GM12878 (cell line): ENCODE data around the gene PRORP. TPM values are rescaled to one million over a fixed set of nuclear protein-coding genes. Genes with fewer than 3 reads are reported as not detected.

Experiments
- ATAC-seq: fragments of 200-7000 bp; cut with Tn5 transposase; 3 replicates; pipeline ENCODE4 v1.9.1; 2020; ENCODE audit warnings: mild to moderate bottlenecking, moderate library complexity
- BruUV-seq: library from RNA; stranded (reverse); fragments of 400-500 nt; replicated peaks from 2 replicates; lab custom pipeline; 2021; lab: Mats Ljungman, UMichigan
- CTCF ChIA-PET: fragments of 300-600 bp; sonication (Branson Sonifier 250); formaldehyde crosslinking; extraction: SDS; loops from one replicate; lab custom pipeline; 2021; ENCODE audit warnings: inconsistent platforms; lab: Yijun Ruan, JAX
- POLR2A ChIA-PET: fragments of 350-600 bp; formaldehyde crosslinking; extraction: SDS; loops from one replicate; lab custom pipeline; 2021; ENCODE audit warnings: inconsistent platforms; lab: Charles Lee
- RAD21 ChIA-PET: fragments of 300-600 bp; sonication (Branson Sonifier 250); formaldehyde crosslinking; loops from one replicate; lab custom pipeline; 2023; ENCODE audit warnings: antibody characterized with exemption; ENCODE audit not compliant: unreplicated experiment; lab: Charles Lee
- SMC1A ChIA-PET: fragments of 300-600 bp; sonication (Branson Sonifier 250); formaldehyde crosslinking; loops from one replicate; lab custom pipeline; 2023; ENCODE audit not compliant: unreplicated experiment, uncharacterized antibody; lab: Charles Lee
- DNase-seq: peaks from one replicate; pipeline ENCODE4 v3.0.0-alpha.2; 2011; ENCODE audit warnings: low read depth, low spot score
- FAIRE-seq: peaks from 3 replicates; lab custom pipeline; 2011; peaks lifted over from hg19 to GRCh38; lab: Jason Lieb, UNC
- H2AFZ ChIP-seq: 2 replicates; pipeline ENCODE4 v1.6.0; 2011; ENCODE audit warnings: low read depth, low read length, control low read depth; ENCODE audit not compliant: control insufficient read depth
- H3K27ac ChIP-seq: 2 replicates; pipeline ENCODE4 v1.5.1; 2011; ENCODE audit warnings: control low read depth; ENCODE audit not compliant: control insufficient read depth, insufficient read depth
- H3K27me3 ChIP-seq, 2 experiments: replicated peaks in 1 of 2; 2 replicates each; pipeline versions ENCODE4 v1.6.0 to v1.6.1; 2011; ENCODE audit warnings: low read length in 1 of 2; ENCODE audit not compliant: control insufficient read depth in 2 of 2, insufficient read depth in 2 of 2
- H3K36me3 ChIP-seq, 2 experiments: 2 replicates each; pipeline ENCODE4 v1.5.1; 2011; ENCODE audit warnings: low read length in 1 of 2; ENCODE audit not compliant: control insufficient read depth in 2 of 2, insufficient read depth in 2 of 2
- H3K4me1 ChIP-seq: 2 replicates; pipeline ENCODE4 v1.6.1; 2011; ENCODE audit warnings: mild to moderate bottlenecking, low read length, moderate library complexity, mixed read lengths; ENCODE audit not compliant: control insufficient read depth, insufficient read depth
- H3K4me2 ChIP-seq: 2 replicates; pipeline ENCODE4 v1.6.0; 2011; ENCODE audit warnings: control low read depth; ENCODE audit not compliant: control insufficient read depth, insufficient read depth
- H3K4me3 ChIP-seq: fragments of 200-600 bp; sonication (generic); 2 replicates; pipeline ENCODE4 v1.5.1; 2016
- H3K79me2 ChIP-seq: 2 replicates; pipeline ENCODE4 v1.6.0; 2011; ENCODE audit warnings: low read length; ENCODE audit not compliant: control insufficient read depth, insufficient read depth
- H3K9ac ChIP-seq: 2 replicates; pipeline ENCODE4 v1.8.0; 2011; ENCODE audit warnings: low read length, control low read depth, mixed read lengths; ENCODE audit not compliant: control insufficient read depth, insufficient read depth
- H3K9me3 ChIP-seq: replicated peaks from 3 replicates; pipeline ENCODE4 v1.5.1; 2011; ENCODE audit warnings: mild to moderate bottlenecking, low read length; ENCODE audit not compliant: control insufficient read depth, insufficient read depth
- H4K20me1 ChIP-seq: 2 replicates; pipeline ENCODE4 v1.6.0; 2011; ENCODE audit not compliant: control insufficient read depth, insufficient read depth
- FOXK2 ChIP-seq: fragments of 450-650 bp; IDR thresholded peaks from 2 replicates; pipeline ENCODE4 v1.6.1; 2017; ENCODE audit warnings: mild to moderate bottlenecking, moderate library complexity
- IRF4 ChIP-seq: IDR thresholded peaks from 2 replicates; pipeline ENCODE4 v1.6.1; 2011; ENCODE audit warnings: low read depth, low read length
- ZNF207 ChIP-seq: fragments of 450-650 bp; IDR thresholded peaks from 2 replicates; pipeline ENCODE4 v1.6.1; 2014; ENCODE audit warnings: antibody characterized with exemption, mild to moderate bottlenecking, borderline replicate concordance
- WGBS: methylation state at CpG from one replicate; pipeline ENCODE4 v1.1.6; 2016; ENCODE audit warnings: low lambda C conversion rate; ENCODE audit not compliant: insufficient replicate concordance, insufficient coverage; ENCODE audit errors: missing lambda C conversion rate; 5-methylcytosine and 5-hydroxymethylcytosine counted together
- in situ Hi-C: fragments of 300-500 bp; cut with MboI; formaldehyde crosslinking; loops from 9 replicates; pipeline ENCODE4 v1.14.3; 2018; ENCODE audit warnings: mixed read lengths
- intact Hi-C: fragments of 100-400 bp; cut with micrococcal nuclease; formaldehyde crosslinking; loops from one replicate; pipeline ENCODE4 v1.14.2; 2022; ENCODE audit not compliant: unreplicated experiment
- polyA plus RNA-seq, 11 experiments: library from polyadenylated mRNA; depleted of rRNA in 4 of 11; unstranded in 6 of 11; stranded (reverse) in 5 of 11; fragments of >200 nt; fragmentation: Nextera tagmentation in 4 of 11; fragmentation: Illumina TruSeq in 1 of 11; extraction: Ambion mirVana in 4 of 11; extraction: Trizol in 1 of 11; gene quantifications; 1 replicate in 1 of 11; 2 replicates in 10 of 11; pipeline versions ENCODE4 v1.2.1 to v1.2.3, GENCODE V29; 2011 to 2016; ENCODE audit warnings: inconsistent platforms in 2 of 11, missing spikeins in 2 of 11, low read depth in 1 of 11
- total RNA-seq, 4 experiments: library from RNA; depleted of rRNA in 3 of 4; stranded (reverse); fragments of >200 nt in 3 of 4; fragmentation: Illumina TruSeq in 1 of 4; extraction: Trizol in 1 of 4; gene quantifications; 2 replicates each; pipeline versions ENCODE4 v1.2.1 to v1.2.3, GENCODE V29; 2013 to 2021
- TF ChIP-seq, protein P1 (sequence below): fragments of 450-650 bp; IDR thresholded peaks from 2 replicates; pipeline ENCODE4 v1.6.1; 2018; ENCODE audit warnings: borderline replicate concordance, mild to moderate bottlenecking; ENCODE audit not compliant: partially characterized antibody
- TF ChIP-seq, protein P2 (sequence below): IDR thresholded peaks from 2 replicates; pipeline ENCODE4 v1.6.1; 2011; ENCODE audit warnings: borderline replicate concordance, low read depth, mild to moderate bottlenecking, moderate library complexity, mixed read lengths, low read length; ENCODE audit not compliant: insufficient read depth; ENCODE audit errors: extremely low read length
- TF ChIP-seq, protein P3 (sequence below): fragments of 450-650 bp; IDR thresholded peaks from 2 replicates; pipeline ENCODE4 v1.6.1; 2016; ENCODE audit warnings: mild to moderate bottlenecking, moderate library complexity, borderline replicate concordance

The PRORP gene
- total and polyA plus RNA-seq, 10 of the 15 experiments (the other 5 are each of a cell fraction or from before 2014, with no cell fraction given), result 38.8 to 61.3 (median 46.7) TPM

DNA sequence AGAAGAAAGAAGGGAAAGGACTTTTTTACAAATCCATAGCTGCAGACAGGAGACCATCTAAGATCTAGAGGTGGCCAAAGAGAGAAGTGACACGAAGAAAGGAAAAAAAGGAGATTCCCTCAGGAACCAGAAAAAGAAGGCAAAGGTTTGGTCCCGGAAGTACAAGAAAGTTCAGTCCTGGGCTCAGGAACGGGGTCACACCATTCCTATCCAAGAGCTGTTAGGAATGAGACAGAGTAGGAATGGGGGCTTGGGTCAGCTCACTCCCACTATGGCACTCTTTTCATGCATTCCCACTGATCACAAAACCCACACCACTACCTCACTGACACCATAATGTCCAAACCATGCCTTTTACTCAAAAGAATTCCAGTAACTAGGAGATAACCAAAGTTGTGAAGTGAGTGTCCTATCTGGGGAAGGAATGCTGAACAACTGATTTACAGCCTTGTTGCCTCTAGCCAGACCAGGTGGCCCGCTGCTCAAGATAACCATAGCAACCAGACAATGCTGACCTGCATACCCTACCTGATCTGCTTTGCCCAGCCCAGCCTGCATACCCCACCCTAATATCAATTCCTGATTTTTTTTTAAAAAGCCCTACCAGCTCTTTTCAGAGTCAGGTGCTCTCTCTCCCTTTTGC is 8.9 kb upstream of the PRORP start:
- Histone ChIP-seq H3K4me1 (no peaks in the 10 kb centered on the region), H3K79me2 (no peaks in the 10 kb centered on the region; the same call in 1 of the 2 replicates), H3K27me3 (no peaks in the 10 kb centered on the region), H3K9me3 (no peaks in the 10 kb centered on the region; the same call in 2 of the 3 replicates), H2AFZ (no peak overlapping the region)
- DNase-seq, result no peak
- RAD21 ChIA-PET, result no interaction called here
- TF ChIP-seq ZNF207, result no peak
- TF ChIP-seq, protein P1, sequence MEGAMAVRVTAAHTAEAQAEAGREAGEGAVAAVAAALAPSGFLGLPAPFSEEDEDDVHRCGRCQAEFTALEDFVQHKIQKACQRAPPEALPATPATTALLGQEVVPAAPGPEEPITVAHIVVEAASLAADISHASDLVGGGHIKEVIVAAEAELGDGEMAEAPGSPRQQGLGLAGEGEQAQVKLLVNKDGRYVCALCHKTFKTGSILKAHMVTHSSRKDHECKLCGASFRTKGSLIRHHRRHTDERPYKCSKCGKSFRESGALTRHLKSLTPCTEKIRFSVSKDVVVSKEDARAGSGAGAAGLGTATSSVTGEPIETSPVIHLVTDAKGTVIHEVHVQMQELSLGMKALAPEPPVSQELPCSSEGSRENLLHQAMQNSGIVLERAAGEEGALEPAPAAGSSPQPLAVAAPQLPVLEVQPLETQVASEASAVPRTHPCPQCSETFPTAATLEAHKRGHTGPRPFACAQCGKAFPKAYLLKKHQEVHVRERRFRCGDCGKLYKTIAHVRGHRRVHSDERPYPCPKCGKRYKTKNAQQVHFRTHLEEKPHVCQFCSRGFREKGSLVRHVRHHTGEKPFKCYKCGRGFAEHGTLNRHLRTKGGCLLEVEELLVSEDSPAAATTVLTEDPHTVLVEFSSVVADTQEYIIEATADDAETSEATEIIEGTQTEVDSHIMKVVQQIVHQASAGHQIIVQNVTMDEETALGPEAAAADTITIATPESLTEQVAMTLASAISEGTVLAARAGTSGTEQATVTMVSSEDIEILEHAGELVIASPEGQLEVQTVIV, result no peak
- TF ChIP-seq FOXK2, result 0 out of 2 replicates have a peak, but pooled peaks have one; percentile 16
- TF ChIP-seq, protein P2, sequence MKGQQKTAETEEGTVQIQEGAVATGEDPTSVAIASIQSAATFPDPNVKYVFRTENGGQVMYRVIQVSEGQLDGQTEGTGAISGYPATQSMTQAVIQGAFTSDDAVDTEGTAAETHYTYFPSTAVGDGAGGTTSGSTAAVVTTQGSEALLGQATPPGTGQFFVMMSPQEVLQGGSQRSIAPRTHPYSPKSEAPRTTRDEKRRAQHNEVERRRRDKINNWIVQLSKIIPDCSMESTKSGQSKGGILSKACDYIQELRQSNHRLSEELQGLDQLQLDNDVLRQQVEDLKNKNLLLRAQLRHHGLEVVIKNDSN, result no peak
- no peak for TF ChIP-seq IRF4
- TF ChIP-seq, protein P3, sequence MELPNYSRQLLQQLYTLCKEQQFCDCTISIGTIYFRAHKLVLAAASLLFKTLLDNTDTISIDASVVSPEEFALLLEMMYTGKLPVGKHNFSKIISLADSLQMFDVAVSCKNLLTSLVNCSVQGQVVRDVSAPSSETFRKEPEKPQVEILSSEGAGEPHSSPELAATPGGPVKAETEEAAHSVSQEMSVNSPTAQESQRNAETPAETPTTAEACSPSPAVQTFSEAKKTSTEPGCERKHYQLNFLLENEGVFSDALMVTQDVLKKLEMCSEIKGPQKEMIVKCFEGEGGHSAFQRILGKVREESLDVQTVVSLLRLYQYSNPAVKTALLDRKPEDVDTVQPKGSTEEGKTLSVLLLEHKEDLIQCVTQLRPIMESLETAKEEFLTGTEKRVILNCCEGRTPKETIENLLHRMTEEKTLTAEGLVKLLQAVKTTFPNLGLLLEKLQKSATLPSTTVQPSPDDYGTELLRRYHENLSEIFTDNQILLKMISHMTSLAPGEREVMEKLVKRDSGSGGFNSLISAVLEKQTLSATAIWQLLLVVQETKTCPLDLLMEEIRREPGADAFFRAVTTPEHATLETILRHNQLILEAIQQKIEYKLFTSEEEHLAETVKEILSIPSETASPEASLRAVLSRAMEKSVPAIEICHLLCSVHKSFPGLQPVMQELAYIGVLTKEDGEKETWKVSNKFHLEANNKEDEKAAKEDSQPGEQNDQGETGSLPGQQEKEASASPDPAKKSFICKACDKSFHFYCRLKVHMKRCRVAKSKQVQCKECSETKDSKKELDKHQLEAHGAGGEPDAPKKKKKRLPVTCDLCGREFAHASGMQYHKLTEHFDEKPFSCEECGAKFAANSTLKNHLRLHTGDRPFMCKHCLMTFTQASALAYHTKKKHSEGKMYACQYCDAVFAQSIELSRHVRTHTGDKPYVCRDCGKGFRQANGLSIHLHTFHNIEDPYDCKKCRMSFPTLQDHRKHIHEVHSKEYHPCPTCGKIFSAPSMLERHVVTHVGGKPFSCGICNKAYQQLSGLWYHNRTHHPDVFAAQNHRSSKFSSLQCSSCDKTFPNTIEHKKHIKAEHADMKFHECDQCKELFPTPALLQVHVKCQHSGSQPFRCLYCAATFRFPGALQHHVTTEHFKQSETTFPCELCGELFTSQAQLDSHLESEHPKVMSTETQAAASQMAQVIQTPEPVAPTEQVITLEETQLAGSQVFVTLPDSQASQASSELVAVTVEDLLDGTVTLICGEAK, result no peak
- TF ChIP-seq, all 136 proteins: peak for 1
- no peak overlapping the region for H3K27ac ChIP-seq
- in situ Hi-C loops, result no loop called here
- intact Hi-C loops, result no loop called here
- H4K20me1 ChIP-seq, result no peaks in the 10 kb centered on the region
- peaks cover 0 to 11% of the 10 kb centered on the region in 2 experiments; a peak in 3 of 4 replicates for H3K36me3 ChIP-seq
- CTCF ChIA-PET, result interaction anchor here (0.6 kb wide), 1 partner anchor 29 kb away, joined by 3 read pairs; no protein-coding TSS in a partner anchor
- FAIRE-seq (no peak), ATAC-seq (no peak)
- SMC1A ChIA-PET, result interaction anchor here (0.7 kb wide), 1 partner anchor 32 kb away, joined by 3 read pairs; no protein-coding TSS in a partner anchor
- H3K4me2 ChIP-seq, result no peak overlapping the region
- POLR2A ChIA-PET, result interaction anchor here (0.6 to 0.9 kb wide), 2 partner anchors 11 to 236 kb away, joined by 4 read pairs; no protein-coding TSS in a partner anchor
- 88% methylated on average over 4 of the region's 4 CpGs for WGBS
- no peak overlapping the region for H3K9ac ChIP-seq
- no peak overlapping the region for H3K4me3 ChIP-seq
- no TSS peak for BruUV-seq
